ENCODE data around the gene NTRK1.

Gene NTRK1

DNA sequence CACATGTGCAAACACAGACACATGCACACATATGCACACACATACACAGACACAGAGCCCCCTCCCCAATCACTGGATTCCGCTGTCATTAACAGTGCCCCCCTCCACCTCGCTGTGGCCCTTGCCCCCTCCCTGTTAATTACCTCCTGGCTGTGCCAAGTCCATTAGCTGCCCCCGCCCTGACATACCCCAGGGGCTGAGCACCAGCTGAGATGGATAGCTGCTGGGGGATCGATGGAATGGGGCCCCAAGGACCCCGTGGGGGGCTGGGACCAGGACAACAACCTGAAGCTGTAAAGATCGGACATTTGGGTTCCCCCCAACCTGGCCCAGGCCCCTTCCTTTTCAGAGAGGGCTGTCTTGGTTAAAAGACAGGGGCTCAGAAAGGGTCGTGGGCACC is 23.3 kb downstream of the NTRK1 start:
- DNase-seq: no peak

GRCh38 chr1:156884560-156885184 is 24.0 kb downstream of the NTRK1 start:
- DNase-seq: no peak

DNA sequence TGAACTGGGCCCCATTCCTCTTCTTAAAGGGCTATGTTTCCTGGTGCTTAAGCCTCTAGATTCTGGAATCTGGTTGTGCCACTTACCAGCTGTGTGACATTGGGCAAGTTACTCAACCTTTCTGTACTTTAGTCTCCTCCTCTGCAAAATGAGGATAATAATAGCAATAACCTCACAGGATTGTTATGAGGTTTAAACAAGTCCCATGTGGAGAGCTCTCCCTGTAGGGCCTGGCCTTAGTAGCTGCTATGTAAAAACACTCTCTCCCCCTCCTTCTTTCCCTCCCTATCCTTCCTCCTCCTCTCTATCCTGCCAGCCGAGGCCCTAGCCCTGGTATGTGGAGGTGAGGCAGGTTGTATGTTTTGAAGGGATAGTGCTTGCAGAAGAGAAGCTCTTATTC is 24.6 kb downstream of the NTRK1 start:
- DNase-seq: no peak

DNA sequence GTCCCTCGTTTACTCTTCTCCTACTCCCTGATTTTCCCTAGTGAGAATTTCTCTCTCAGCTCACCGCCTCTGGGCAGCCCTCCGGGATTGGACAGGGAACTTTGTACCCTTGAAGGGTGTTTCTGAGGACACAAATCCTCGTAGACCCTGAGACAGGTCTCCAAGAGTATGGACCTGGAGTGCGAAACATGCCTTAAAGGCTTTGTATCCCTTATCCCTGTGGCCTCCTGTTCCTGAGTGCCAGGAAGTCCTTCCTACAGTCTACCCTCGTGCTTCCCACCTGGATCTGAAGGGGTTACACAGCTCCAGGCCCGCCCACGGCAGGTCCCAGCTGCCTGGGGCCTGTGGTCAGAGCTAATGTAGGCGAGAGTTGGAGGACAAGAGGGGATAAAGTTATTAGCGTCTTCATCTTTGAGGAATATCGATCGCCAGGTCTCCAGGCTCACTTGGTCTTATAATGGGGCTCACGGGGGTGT is 25.3 kb downstream of the NTRK1 start:
- DNase-seq: no peak

GRCh38 chr1:156886583-156887281 is 26.1 kb downstream of the NTRK1 start:
- DNase-seq: no peak

DNA sequence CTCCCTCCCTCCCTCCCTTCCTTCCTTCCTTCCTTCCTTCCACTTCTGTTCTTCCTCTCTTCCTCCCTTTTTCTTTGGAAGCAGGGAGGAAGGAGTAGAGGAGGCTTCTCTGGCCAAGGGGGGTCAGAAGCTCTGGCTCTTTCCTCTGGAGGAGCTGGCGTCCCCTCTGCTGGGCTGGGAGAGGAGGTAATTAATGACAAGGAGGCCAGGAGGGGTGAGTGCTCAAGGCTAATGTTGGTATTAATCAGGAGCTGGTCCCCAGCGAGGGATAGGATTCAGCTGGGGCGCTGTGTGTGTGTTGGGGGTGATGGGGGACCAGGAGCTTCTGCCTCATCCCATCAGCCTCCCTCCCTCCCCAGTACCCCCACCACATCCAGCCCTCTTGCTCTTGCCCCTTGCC is 26.7 kb downstream of the NTRK1 start:
- DNase-seq: no peak

GRCh38 chr1:156887734-156888133 is 27.1 kb downstream of the NTRK1 start:
- DNase-seq: no peak

DNA sequence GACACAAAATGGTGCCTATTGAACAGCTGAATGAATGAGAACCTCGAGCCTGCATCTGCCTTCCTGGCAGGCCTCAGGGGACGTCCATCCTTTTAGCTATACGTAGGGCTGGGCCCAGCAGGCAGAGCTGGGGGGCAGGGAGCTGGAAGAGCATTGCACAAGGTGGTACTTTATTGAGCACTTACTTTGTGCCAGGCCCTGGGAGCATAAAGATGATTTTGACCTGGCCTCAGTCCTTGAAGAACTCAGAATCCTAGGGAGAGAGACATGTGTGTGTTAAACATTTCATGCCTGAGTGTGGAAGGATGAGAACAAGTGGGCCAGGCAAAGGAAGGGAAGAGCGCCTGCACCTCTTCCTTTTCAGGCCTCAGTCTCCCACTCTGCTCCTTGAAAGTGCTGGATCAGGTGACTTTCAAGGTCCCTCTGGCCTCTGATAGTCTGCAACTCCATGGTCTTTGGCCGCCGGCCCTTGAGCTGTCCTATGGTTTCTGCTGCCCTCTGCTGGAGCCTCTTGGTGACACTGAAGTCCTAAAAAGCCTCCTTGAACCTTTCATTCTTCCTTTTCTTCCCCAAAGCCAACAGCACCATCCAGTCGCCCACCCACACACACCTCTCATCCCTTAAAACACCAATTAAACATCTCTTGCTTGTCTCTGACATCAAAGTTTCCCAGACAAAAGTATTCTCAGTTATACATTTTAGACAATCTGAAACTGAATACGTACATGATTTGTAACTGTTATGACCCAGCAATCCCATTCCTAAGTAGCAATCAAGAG is 29.3 kb downstream of the NTRK1 start:
- DNase-seq: peak; percentile 49

- peak; percentile 72 for DNase-seq
These were observed 31.8 kb downstream of the NTRK1 start for GRCh38 chr1:156892190-156893047.

GRCh38 chr1:156893048-156893953 is 32.6 kb downstream of the NTRK1 start, which contains the start of gene PEAR1:
TSS of gene PEAR1 (plus strand) at chr1:156893718. CDS start at chr1:156903927, 10,209 bp downstream.
- DNase-seq: no peak

DNA sequence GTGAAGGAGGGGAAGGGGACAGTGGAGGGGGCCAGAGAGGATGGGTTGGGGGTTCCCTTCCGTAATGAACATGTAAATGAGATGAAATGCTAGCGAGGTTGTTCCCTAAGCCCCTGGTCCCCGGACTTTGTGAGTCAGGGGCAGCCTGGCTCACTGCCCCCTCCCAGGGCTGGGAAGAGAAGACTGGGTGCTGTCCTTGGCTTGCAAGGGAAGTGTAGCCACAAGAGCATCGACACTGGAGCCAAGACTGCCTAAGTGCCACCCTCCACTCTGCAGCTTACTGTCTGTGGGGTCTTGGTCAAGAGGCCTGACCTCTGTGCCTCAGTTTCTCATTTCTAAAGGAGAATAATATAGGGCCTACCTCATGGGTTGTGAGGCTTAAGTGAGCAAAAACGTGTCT is 33.3 kb downstream of the NTRK1 start:
- DNase-seq: no peak

DNA sequence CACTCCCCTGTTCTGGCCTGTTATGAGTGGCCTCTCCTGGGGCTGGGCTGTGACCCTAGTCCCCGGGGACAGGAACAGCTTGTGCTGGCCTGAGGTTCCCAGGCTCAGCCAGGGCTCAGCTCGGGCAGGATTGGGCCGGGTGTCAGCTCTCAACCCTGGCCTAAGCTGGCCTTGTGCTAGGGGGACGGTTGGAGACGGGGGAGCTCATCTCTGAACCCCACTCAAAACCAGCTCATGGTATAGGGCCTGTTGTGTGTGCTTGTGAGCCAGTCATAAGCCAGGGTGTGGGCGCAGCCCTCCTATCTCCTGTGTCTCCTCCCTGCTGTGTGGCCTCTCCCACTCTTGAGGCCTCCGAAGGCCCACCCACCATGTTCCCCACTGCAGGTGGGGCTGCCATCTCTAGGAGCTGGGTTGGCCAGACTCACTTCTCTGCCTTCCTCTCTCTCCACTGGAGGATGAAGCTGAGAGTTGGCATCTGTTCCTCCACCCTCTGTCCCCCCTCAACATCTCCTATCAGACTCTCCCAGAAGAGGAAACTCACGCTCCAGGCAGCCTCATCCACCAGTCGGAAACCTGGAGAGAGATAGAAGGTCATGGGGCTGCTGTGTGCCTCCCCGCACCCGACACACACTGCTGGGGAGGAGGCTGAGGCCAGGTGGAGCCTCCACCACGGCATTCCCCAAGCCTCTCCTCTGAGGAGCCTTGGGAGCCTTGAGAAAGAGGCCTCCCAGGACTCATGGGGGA is 34.2 kb downstream of the NTRK1 start:
- no peak for DNase-seq

GRCh38 chr1:156895455-156895812 is 34.8 kb downstream of the NTRK1 start:
- DNase-seq: no peak

DNA sequence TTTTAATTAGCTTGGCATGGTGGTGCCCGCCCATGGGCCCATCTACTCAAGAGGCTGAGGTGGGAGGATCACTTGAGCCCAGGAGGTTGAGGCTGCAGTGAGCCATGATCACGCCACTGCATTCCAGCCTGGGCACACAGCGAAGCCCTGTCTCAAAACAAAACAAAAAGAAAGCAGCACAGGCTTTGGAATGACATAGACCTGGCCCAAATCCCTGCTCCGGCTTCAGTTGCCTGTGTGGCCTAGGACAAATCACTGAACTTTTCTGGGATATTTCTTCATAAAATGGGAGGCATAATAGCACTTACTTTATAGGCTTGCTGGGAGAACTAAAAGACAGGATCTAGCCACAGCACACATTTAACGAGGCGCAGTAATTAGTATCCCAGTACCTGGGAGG is 35.3 kb downstream of the NTRK1 start:
- DNase-seq: no peak

DNA sequence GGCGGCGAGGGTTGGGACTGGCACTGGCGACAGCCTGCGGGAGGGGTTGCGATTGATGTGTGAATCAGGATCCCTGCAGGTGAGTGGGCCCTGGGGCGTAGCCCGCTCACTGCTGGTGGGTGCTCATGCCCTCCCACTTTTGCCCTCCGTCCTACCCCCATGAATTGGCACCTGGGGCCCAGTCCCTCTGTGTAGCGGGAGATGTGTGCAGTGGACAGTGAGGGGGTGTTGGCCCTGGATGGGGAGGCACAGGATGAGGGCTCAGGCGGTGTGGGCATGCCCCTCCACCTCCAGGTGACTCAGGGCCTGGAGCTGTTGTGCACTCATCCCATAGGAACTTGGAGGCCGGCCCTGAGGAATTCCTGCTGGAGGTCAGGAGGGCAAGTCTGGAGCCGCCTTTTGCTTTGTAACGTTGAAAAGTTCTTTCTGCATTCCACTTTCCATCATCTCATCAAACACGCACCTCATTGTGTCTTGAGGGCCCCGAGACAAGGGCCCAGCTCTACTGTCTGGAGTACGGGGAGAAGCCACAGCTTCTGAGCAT is 35.9 kb downstream of the NTRK1 start:
- DNase-seq: no peak

DNA sequence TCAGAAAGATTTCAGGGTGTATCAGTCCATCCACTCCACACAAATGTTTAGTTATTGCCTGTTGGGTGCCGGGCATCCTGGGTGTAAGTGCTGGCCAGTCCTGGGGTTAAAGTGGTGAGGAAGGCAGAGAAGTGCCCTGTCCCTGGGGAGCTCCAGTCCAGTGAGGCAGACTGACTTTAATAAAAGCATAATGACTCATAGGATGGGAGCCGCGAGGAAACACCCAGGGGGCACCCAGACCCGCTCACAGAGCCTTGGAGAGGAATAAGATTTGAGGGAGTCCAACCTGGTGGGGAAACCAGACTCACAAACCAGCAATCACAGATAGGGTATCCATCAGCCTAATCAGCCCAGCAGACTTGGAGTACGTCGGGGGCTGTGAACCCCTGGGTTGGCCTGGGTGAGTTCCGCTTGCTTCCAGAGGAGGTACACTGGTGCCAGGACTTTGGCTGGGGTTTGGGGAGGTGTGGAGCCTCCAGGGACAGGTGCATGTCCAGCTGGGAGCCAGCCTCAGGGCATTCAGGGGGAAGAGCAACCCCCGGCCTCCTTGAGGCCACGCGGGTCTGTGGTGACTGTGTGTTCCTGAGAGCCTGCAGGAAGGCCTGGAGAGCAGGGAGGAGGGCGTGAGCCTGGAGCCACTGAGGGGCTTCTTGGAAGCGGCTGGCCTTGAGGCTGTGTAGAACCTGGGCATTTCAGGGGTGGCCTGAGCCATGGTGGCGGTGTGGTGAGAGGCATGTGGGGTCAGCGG is 36.6 kb downstream of the NTRK1 start:
- no peak for DNase-seq

- no peak for DNase-seq
These were observed 37.5 kb downstream of the NTRK1 start for GRCh38 chr1:156898161-156898566.

DNA sequence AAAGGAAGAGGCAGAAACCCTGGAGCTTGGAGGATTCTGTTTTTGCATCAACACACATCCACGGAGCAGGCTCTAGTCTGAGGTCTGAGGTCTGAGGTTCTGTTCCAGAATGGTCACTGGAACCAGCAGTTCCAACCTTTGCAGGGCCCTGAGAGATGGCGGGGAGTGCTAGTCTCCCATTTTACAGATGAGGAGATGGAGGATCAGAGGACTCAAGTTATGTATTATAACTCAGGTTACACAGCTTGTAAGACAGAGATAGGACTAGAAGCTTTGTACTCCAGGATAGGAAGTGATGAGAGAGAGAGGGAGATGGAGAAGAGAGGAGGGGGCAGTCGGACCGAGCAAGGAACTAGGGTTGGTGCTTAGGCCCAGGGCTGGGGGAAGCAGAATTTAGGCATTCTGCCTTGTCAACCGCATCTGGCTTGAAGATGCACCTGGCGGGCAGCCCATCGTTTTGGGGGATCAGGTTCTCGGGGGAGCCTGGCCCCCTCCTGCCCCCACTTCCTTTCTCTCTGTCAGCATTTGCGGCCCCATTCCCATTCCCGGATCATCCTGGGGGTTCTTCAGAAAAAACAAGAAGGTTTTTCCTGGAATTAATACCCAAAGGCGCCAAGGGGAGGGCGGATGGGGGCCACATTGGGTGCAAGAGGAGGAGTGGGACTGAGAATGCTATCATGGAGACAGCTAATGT is 38.5 kb downstream of the NTRK1 start:
- no peak for DNase-seq

DNA sequence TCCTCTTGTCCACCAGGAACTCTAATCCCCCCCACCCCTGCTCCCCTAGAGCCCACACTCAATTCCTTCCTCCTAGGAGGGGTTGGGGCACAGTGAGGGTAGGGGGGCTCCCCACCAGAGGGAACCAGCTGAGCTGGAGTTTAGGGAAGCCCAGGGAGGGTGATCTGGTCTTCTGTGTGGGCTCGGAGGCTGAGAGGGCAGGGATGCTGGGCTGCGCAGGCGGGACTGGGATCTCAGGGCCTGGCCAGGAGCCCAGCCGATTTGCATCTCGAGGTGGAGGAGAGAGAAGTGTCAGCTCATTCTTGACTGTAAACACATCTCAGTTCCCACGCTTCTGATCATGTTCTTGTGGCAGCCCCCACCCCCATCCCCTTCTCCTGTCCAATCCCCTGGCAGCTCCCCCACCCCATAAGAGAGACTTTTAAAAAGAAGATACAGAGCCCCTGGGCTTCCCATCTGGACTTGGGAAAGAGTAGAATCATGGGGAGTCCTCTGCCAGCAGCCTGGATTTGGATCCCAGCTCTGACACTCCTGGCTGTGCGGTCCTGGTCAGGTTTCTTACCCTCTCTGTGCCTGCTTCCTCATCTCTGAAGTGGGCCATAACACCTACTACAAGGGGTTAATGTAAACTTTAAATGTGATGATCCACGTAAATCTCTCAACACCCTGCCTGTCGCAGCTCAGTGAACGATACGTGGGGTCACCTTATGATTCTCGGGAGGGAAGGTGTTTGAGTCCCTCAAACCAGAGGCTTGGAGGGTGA is 39.5 kb downstream of the NTRK1 start:
- no peak for DNase-seq
